Measurements from ENCODE around the gene PARD3. TPM values are rescaled to one million over a fixed set of nuclear protein-coding genes. Genes with fewer than 3 reads are reported as not detected.
A peak's percentile ranks its signal among the peaks of the same experiment; 100 is the strongest.

The PARD3 gene
- polyA plus RNA-seq, 3 donors, result 0.51 TPM; not detected in 2

- no peak for TF ChIP-seq CTCF (IDR thresholded peaks at IDR 0.05)
- H3K27me3 ChIP-seq (ENCODE audit: control insufficient read depth in 2 of 2, insufficient read depth in 2 of 2, low read length in 2 of 2), result no peaks in the 10 kb centered on the region
- H3K9me3 ChIP-seq (replicated peaks in 1 of 2; ENCODE audit: control insufficient read depth in 1 of 2, insufficient read depth in 1 of 2, low read length in 2 of 2), result no peaks in the 10 kb centered on the region
- no peaks in the 10 kb centered on the region for H3K36me3 Mint-ChIP-seq
- no peaks in the 10 kb centered on the region for H3K9me3 Mint-ChIP-seq
- H3K79me2 ChIP-seq (ENCODE audit: insufficient read depth, low read length), result no peaks in the 10 kb centered on the region
- H3K9ac ChIP-seq (ENCODE audit: insufficient read depth, low read length, poor library complexity, severe bottlenecking), result no peak overlapping the region
- H3K27ac ChIP-seq (ENCODE audit: low read depth in 1 of 2, low read length in 2 of 2), result no peak overlapping the region
- H3K27me3 Mint-ChIP-seq (ENCODE audit: low read depth in 3 of 3), result no peaks in the 10 kb centered on the region
- intact Hi-C loops (cut with micrococcal nuclease), result no loop called here
- H4K20me1 ChIP-seq (ENCODE audit: insufficient read depth, low read length), result no peaks in the 10 kb centered on the region
- peak; percentile 25 to 50 (median 31) for DNase-seq
- peaks cover 16% of the 10 kb centered on the region for H3K4me1 Mint-ChIP-seq
- H3K4me2 ChIP-seq (replicated peaks; ENCODE audit: extremely low read depth, low read length, poor library complexity, severe bottlenecking), result peak overlapping the region; percentile 36
- peak overlapping the region in 1 of 2 donors; percentile 68 for H3K4me3 Mint-ChIP-seq
- no peaks in the 10 kb centered on the region for H3K36me3 ChIP-seq (replicated peaks in 1 of 2; ENCODE audit: control insufficient read depth in 1 of 2, insufficient read depth in 2 of 2, low read length in 2 of 2)
- H3K4me1 ChIP-seq (ENCODE audit: control insufficient read depth in 1 of 2, insufficient read depth in 2 of 2, low read length in 2 of 2), result peaks cover 10 to 11% of the 10 kb centered on the region in 2 donors
- H2AFZ ChIP-seq (ENCODE audit: insufficient read depth, low read depth, low read length, poor library complexity, severe bottlenecking), result peak overlapping the region; percentile 47
- peak overlapping the region in 1 of 3 experiments; percentile 12 for H3K4me3 ChIP-seq (replicated peaks in 1 of 3; ENCODE audit: low read depth in 2 of 3, low read length in 3 of 3)
- WGBS (ENCODE audit: insufficient coverage), result 39% methylated on average over 4 of the region's 7 CpGs
- H3K27ac Mint-ChIP-seq, result peak overlapping the region in 3 of 7 donors; percentile 35 to 59 (median 52)
Observed at GRCh38 chr10:34407324-34407805, 407.7 kb downstream of the PARD3 start.

GRCh38 chr10:34406463-34407323, 408.4 kb downstream of the PARD3 start:
- 100% methylated on average over 1 of the region's 4 CpGs for WGBS (ENCODE audit: insufficient coverage)
- H4K20me1 ChIP-seq (ENCODE audit: insufficient read depth, low read length), result no peaks in the 10 kb centered on the region
- H3K27me3 Mint-ChIP-seq (ENCODE audit: low read depth in 3 of 3), result peaks cover 0 to 2% (median 0%) of the 10 kb centered on the region in 3 donors
- DNase-seq, result no peak
- peak overlapping the region; percentile 47 for H2AFZ ChIP-seq (ENCODE audit: insufficient read depth, low read depth, low read length, poor library complexity, severe bottlenecking)
- H3K4me3 ChIP-seq (replicated peaks in 1 of 3; ENCODE audit: low read depth in 2 of 3, low read length in 3 of 3), result peak overlapping the region in 1 of 3 experiments; percentile 12
- peaks cover 10 to 11% of the 10 kb centered on the region in 2 donors for H3K4me1 ChIP-seq (ENCODE audit: control insufficient read depth in 1 of 2, insufficient read depth in 2 of 2, low read length in 2 of 2)
- H3K36me3 Mint-ChIP-seq, result no peaks in the 10 kb centered on the region
- no peak overlapping the region for H3K9ac ChIP-seq (ENCODE audit: insufficient read depth, low read length, poor library complexity, severe bottlenecking)
- no peaks in the 10 kb centered on the region for H3K9me3 Mint-ChIP-seq
- H3K27ac Mint-ChIP-seq, result peak overlapping the region in 1 of 7 donors; percentile 28
- H3K27ac ChIP-seq (ENCODE audit: low read depth in 1 of 2, low read length in 2 of 2), result no peak overlapping the region
- H3K4me1 Mint-ChIP-seq, result peaks cover 16% of the 10 kb centered on the region
- H3K79me2 ChIP-seq (ENCODE audit: insufficient read depth, low read length), result no peaks in the 10 kb centered on the region
- intact Hi-C loops (cut with micrococcal nuclease), result no loop called here
- H3K27me3 ChIP-seq (ENCODE audit: control insufficient read depth in 2 of 2, insufficient read depth in 2 of 2, low read length in 2 of 2), result no peaks in the 10 kb centered on the region
- no peak overlapping the region for H3K4me3 Mint-ChIP-seq
- H3K36me3 ChIP-seq (replicated peaks in 1 of 2; ENCODE audit: control insufficient read depth in 1 of 2, insufficient read depth in 2 of 2, low read length in 2 of 2), result no peaks in the 10 kb centered on the region
- peak overlapping the region; percentile 36 for H3K4me2 ChIP-seq (replicated peaks; ENCODE audit: extremely low read depth, low read length, poor library complexity, severe bottlenecking)
- no peak for TF ChIP-seq CTCF (IDR thresholded peaks at IDR 0.05)
- H3K9me3 ChIP-seq (replicated peaks in 1 of 2; ENCODE audit: control insufficient read depth in 1 of 2, insufficient read depth in 1 of 2, low read length in 2 of 2), result no peaks in the 10 kb centered on the region

Data from CD14-positive monocyte (primary cell).